Keratinocyte (primary cell): ENCODE results near the gene JAKMIP1. TPM values are rescaled to one million over a fixed set of nuclear protein-coding genes. Genes with fewer than 3 reads are reported as not detected.

Experiments
- DNase-seq: peaks from one replicate; pipeline ENCODE4 v3.0.0-alpha.2; 2011; ENCODE audit warnings: low read depth, missing footprints, low spot score
- FAIRE-seq: peaks from 2 replicates; lab custom pipeline; 2011; peaks lifted over from hg19 to GRCh38; lab: Jason Lieb, UNC
- H2AFZ ChIP-seq: 2 replicates; pipeline ENCODE4 v1.6.0; 2012; ENCODE audit warnings: low read length, control low read depth, inconsistent platforms; ENCODE audit not compliant: control insufficient read depth
- H3K27ac ChIP-seq: 2 replicates; pipeline ENCODE4 v1.5.1; 2011; ENCODE audit warnings: low read length; ENCODE audit not compliant: control insufficient read depth, insufficient read depth
- H3K27me3 ChIP-seq: 3 replicates; pipeline ENCODE4 v1.6.0; 2011; ENCODE audit warnings: low read length; ENCODE audit not compliant: control insufficient read depth, insufficient read depth; ENCODE audit errors: extremely low read depth
- H3K36me3 ChIP-seq, 2 experiments: 2 replicates in 1 of 2; 3 replicates in 1 of 2; pipeline ENCODE4 v1.5.1; 2011; ENCODE audit warnings: low read length in 2 of 2, mild to moderate bottlenecking in 1 of 2; ENCODE audit not compliant: control insufficient read depth in 2 of 2, insufficient read depth in 2 of 2; ENCODE audit errors: extremely low read depth in 1 of 2
- H3K4me1 ChIP-seq: 3 replicates; pipeline ENCODE4 v1.5.1; 2011; ENCODE audit warnings: low read length; ENCODE audit not compliant: control insufficient read depth, insufficient read depth; ENCODE audit errors: extremely low read depth
- H3K4me2 ChIP-seq: 3 replicates; pipeline ENCODE4 v1.6.0; 2011; ENCODE audit warnings: low read depth, low read length; ENCODE audit not compliant: control insufficient read depth, insufficient read depth; ENCODE audit errors: extremely low read depth
- H3K4me3 ChIP-seq, 3 experiments: fragments of 200-600 bp in 1 of 3; sonication (generic) in 1 of 3; 2 replicates in 2 of 3; 3 replicates in 1 of 3; pipeline ENCODE4 v1.5.1; 2011 to 2016; ENCODE audit warnings: low read length in 3 of 3, mild to moderate bottlenecking in 3 of 3, control low read depth in 2 of 3, inconsistent platforms in 1 of 3, low read depth in 1 of 3, mixed read lengths in 1 of 3, mixed run types in 1 of 3, moderate library complexity in 1 of 3; ENCODE audit not compliant: control insufficient read depth in 2 of 3, insufficient read depth in 2 of 3; ENCODE audit errors: extremely low read depth in 1 of 3
- H3K79me2 ChIP-seq: 2 replicates; pipeline ENCODE4 v1.6.0; 2012; ENCODE audit warnings: low read length; ENCODE audit not compliant: control insufficient read depth, insufficient read depth
- H3K9ac ChIP-seq: 3 replicates; pipeline ENCODE4 v1.6.0; 2011; ENCODE audit warnings: low read length; ENCODE audit not compliant: control insufficient read depth, insufficient read depth; ENCODE audit errors: extremely low read depth
- H3K9me1 ChIP-seq: 3 replicates; pipeline ENCODE4 v1.6.0; 2011; ENCODE audit warnings: low read length; ENCODE audit not compliant: control insufficient read depth, insufficient read depth; ENCODE audit errors: extremely low read depth
- H3K9me3 ChIP-seq: 2 replicates; pipeline ENCODE4 v1.5.1; 2012; ENCODE audit warnings: low read depth, low read length; ENCODE audit not compliant: control insufficient read depth
- H4K20me1 ChIP-seq: 3 replicates; pipeline ENCODE4 v1.6.0; 2011; ENCODE audit warnings: low read length; ENCODE audit not compliant: control insufficient read depth, insufficient read depth; ENCODE audit errors: extremely low read depth
- EZH2 ChIP-seq: IDR thresholded peaks from one replicate; pipeline ENCODE4 v1.6.1; 2012; ENCODE audit warnings: inconsistent platforms, mild to moderate bottlenecking, low read length, moderate library complexity
- dilution Hi-C: fragments of 300-500 bp; cut with MboI; formaldehyde crosslinking; loops from one replicate; pipeline ENCODE4 v1.7.0; 2020; ENCODE audit warnings: low sequenced_read_pairs; ENCODE audit not compliant: extremely low pct_ligation_motif_present
- polyA plus RNA-seq, 5 experiments: library from polyadenylated mRNA; depleted of rRNA in 3 of 5; stranded (reverse) in 3 of 5; stranded (forward) in 1 of 5; unstranded in 1 of 5; fragments of >200 nt; gene quantifications; 1 replicate in 1 of 5; 2 replicates in 3 of 5; 3 replicates in 1 of 5; pipeline versions ENCODE4 v1.2.1 to v1.2.3, GENCODE V29; 2011 to 2012; ENCODE audit warnings: missing spikeins in 2 of 5, low read depth in 1 of 5, low replicate concordance in 1 of 5
- TF ChIP-seq, protein P1 (sequence below), 3 experiments: IDR thresholded peaks in 1 of 3; conservative IDR thresholded peaks in 1 of 3; optimal IDR thresholded peaks in 1 of 3; 2 replicates in 2 of 3; 3 replicates in 1 of 3; pipeline versions ENCODE3 to v1.5.1; 2011; ENCODE audit warnings: low read length in 3 of 3, mild to moderate bottlenecking in 3 of 3, moderate library complexity in 2 of 3, control low read depth in 1 of 3, inconsistent platforms in 1 of 3; ENCODE audit not compliant: insufficient read depth in 2 of 3; ENCODE audit errors: extremely low read depth in 1 of 3

The JAKMIP1 gene
- polyA plus RNA-seq, 1 donor (not counting 4 experiments of a cell fraction or from before 2014, with no cell fraction given) = not detected

DNA sequence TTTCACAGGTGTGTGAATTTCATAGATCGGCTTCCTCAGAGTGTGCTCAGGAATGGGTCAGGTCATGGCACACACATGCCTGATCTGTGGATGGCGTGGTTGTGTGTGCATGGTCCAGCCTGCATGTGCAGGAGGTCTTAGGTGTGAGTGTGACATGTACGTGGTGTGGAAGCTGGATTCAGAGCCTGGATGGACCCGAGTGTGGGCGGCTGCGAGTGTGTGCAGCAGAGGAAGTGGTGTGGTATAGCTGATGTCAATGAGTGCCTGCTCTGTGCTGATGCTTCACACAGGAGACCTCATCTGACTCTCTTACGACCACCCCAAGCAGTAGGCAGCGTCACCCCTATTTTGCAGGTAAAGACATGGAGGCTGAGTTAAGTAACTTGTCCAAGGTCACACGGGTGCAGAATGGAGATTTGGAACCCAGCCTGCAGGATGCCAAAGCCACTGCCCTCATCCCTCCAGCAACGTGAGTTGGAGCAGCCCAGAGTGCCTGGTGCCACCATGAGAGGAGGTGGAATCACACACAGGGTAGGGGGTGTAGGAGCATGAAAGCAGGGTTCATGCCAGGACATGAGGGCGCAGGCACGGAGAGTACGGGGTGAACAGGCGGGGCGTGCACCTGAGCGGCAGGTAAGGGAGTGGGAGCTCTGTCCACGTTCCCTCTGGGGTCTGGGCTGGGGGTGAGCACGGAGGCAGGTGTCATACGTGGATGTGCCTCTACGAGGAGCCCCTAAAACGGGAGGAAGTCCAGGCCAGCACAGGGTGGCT lies 157.9 kb downstream of the JAKMIP1 start:
- H3K36me3 ChIP-seq = no peaks in the 10 kb centered on the region
- H3K27me3 ChIP-seq = no peaks in the 10 kb centered on the region
- no peak overlapping the region for H3K4me3 ChIP-seq
- H4K20me1 ChIP-seq = no peaks in the 10 kb centered on the region
- H3K4me1 ChIP-seq = no peaks in the 10 kb centered on the region
- H3K9me3 ChIP-seq = no peaks in the 10 kb centered on the region
- no peak overlapping the region for H3K9ac ChIP-seq
- no peak overlapping the region for H2AFZ ChIP-seq
- FAIRE-seq (no peak), DNase-seq (no peak)
- no peaks in the 10 kb centered on the region for H3K9me1 ChIP-seq
- H3K79me2 ChIP-seq = no peaks in the 10 kb centered on the region
- dilution Hi-C loops = no loop called here
- TF ChIP-seq, protein P1, sequence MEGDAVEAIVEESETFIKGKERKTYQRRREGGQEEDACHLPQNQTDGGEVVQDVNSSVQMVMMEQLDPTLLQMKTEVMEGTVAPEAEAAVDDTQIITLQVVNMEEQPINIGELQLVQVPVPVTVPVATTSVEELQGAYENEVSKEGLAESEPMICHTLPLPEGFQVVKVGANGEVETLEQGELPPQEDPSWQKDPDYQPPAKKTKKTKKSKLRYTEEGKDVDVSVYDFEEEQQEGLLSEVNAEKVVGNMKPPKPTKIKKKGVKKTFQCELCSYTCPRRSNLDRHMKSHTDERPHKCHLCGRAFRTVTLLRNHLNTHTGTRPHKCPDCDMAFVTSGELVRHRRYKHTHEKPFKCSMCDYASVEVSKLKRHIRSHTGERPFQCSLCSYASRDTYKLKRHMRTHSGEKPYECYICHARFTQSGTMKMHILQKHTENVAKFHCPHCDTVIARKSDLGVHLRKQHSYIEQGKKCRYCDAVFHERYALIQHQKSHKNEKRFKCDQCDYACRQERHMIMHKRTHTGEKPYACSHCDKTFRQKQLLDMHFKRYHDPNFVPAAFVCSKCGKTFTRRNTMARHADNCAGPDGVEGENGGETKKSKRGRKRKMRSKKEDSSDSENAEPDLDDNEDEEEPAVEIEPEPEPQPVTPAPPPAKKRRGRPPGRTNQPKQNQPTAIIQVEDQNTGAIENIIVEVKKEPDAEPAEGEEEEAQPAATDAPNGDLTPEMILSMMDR (optimal IDR thresholded peaks at IDR 0.05 in 1 of 3, IDR thresholded peaks at IDR 0.05 in 1 of 3, conservative IDR thresholded peaks at IDR 0.05 in 1 of 3; ENCODE audit: extremely low read depth in 1 of 3, insufficient read depth in 2 of 3, low read length in 3 of 3) = no peak
- no peak for TF ChIP-seq EZH2
- H3K4me2 ChIP-seq = no peak overlapping the region
- H3K27ac ChIP-seq = no peak overlapping the region

DNA sequence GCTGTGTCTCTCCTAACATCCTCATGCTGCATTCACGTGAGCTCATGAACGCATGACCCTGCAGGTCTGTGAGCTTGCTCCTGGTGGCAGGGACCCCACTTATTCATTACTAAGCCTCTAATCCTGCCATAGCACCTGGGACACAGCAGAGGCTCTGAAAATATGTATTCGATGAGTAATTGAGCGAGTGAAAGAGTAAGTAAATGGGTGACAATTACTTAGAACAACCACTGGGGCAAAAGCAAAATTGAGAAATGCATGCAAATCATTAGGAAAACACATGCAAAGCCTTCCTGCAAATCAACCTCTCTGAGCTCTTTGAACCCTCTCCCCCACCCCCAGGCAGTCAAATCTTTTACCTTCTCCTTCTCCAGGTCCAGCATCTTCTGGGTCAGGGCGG lies 158.5 kb downstream of the JAKMIP1 start:
- Histone ChIP-seq H3K9me1 (no peaks in the 10 kb centered on the region), H3K9me3 (no peaks in the 10 kb centered on the region), H3K4me2 (no peak overlapping the region), H3K4me3 (no peak overlapping the region), H3K9ac (no peak overlapping the region), H3K27me3 (no peaks in the 10 kb centered on the region), H4K20me1 (no peaks in the 10 kb centered on the region), H3K79me2 (no peaks in the 10 kb centered on the region), H3K36me3 (no peaks in the 10 kb centered on the region), H3K27ac (no peak overlapping the region), H3K4me1 (no peaks in the 10 kb centered on the region), H2AFZ (no peak overlapping the region)
- TF ChIP-seq, protein P1 (optimal IDR thresholded peaks at IDR 0.05 in 1 of 3, IDR thresholded peaks at IDR 0.05 in 1 of 3, conservative IDR thresholded peaks at IDR 0.05 in 1 of 3; ENCODE audit: extremely low read depth in 1 of 3, insufficient read depth in 2 of 3, low read length in 3 of 3) = no peak
- TF ChIP-seq EZH2 = no peak
- no peak for FAIRE-seq
- no peak for DNase-seq
- dilution Hi-C loops = no loop called here
